Panc1 (cell line): Measurements from ENCODE around the gene EYA2.

ENCODE experiments used
- POLR2AphosphoS5 ChIP-seq: IDR thresholded peaks from 2 replicates; pipeline ENCODE4 v1.6.1; 2012; ENCODE audit warnings: mild to moderate bottlenecking, low read depth, low read length, moderate library complexity
- TF ChIP-seq, protein P1 (sequence below): fragments of 450-650 bp; IDR thresholded peaks from 2 replicates; pipeline ENCODE4 v1.5.1; 2017; ENCODE audit warnings: mild to moderate bottlenecking
- TF ChIP-seq, protein P2 (sequence below), 2 experiments: IDR thresholded peaks; 2 replicates each; pipeline ENCODE4 v1.6.1; 2011 to 2012; ENCODE audit warnings: low read depth in 2 of 2, control low read depth in 1 of 2, low read length in 1 of 2, mild to moderate bottlenecking in 1 of 2, moderate library complexity in 1 of 2; ENCODE audit not compliant: insufficient read depth in 1 of 2

DNA sequence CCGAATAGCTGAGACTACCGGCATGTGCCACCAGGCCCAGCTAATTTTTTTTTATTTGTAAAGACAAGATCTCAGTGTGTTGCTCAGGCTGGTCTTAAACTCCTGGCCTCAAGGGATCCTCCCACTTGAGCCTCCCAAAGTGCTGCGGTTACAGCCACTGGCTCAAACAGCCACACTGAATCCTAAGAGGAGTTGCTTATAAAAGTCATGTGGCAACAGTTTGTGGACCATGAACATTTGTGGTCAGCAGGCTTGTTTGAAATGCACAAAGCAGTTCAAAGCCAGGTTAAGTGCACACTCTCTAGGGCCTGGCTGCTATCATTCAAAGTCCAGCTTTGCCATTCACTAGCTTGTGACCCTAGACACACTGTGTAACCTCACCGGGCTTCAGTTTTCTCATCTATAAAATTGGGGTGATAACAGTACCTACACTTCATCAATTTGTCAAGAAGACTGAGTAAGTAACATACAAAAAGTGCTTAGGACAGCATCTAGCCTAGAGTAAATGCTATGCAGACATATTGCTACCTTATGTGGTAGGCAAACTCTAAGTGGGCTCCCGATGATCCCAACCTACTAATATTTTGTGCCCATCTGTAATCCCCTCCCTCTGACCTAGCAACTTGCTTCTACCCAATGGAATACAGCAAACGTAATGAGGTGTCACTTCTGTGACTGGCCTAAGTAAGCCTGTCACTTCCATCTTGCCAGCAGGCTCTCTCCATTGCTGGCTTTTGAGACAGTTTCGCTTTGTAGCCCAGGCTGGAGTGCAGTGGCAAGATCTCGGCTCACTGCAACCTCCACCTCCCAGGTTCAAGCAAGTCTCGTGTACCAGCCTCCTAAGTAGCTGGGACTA is 338.9 kb downstream of the EYA2 start:
- TF ChIP-seq, protein P1, sequence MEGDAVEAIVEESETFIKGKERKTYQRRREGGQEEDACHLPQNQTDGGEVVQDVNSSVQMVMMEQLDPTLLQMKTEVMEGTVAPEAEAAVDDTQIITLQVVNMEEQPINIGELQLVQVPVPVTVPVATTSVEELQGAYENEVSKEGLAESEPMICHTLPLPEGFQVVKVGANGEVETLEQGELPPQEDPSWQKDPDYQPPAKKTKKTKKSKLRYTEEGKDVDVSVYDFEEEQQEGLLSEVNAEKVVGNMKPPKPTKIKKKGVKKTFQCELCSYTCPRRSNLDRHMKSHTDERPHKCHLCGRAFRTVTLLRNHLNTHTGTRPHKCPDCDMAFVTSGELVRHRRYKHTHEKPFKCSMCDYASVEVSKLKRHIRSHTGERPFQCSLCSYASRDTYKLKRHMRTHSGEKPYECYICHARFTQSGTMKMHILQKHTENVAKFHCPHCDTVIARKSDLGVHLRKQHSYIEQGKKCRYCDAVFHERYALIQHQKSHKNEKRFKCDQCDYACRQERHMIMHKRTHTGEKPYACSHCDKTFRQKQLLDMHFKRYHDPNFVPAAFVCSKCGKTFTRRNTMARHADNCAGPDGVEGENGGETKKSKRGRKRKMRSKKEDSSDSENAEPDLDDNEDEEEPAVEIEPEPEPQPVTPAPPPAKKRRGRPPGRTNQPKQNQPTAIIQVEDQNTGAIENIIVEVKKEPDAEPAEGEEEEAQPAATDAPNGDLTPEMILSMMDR: no peak
- no peak for TF ChIP-seq POLR2AphosphoS5
- TF ChIP-seq, protein P2, sequence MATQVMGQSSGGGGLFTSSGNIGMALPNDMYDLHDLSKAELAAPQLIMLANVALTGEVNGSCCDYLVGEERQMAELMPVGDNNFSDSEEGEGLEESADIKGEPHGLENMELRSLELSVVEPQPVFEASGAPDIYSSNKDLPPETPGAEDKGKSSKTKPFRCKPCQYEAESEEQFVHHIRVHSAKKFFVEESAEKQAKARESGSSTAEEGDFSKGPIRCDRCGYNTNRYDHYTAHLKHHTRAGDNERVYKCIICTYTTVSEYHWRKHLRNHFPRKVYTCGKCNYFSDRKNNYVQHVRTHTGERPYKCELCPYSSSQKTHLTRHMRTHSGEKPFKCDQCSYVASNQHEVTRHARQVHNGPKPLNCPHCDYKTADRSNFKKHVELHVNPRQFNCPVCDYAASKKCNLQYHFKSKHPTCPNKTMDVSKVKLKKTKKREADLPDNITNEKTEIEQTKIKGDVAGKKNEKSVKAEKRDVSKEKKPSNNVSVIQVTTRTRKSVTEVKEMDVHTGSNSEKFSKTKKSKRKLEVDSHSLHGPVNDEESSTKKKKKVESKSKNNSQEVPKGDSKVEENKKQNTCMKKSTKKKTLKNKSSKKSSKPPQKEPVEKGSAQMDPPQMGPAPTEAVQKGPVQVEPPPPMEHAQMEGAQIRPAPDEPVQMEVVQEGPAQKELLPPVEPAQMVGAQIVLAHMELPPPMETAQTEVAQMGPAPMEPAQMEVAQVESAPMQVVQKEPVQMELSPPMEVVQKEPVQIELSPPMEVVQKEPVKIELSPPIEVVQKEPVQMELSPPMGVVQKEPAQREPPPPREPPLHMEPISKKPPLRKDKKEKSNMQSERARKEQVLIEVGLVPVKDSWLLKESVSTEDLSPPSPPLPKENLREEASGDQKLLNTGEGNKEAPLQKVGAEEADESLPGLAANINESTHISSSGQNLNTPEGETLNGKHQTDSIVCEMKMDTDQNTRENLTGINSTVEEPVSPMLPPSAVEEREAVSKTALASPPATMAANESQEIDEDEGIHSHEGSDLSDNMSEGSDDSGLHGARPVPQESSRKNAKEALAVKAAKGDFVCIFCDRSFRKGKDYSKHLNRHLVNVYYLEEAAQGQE (IDR thresholded peaks at IDR 0.05; ENCODE audit: insufficient read depth in 1 of 2, low read depth in 2 of 2, low read length in 1 of 2): no peak
